Epithelial cell of esophagus (primary cell): ENCODE measurements around the gene DOCK9.
"Not testable (repeated sequence)": the region's sequence is repeated elsewhere in the genome, so short reads cannot be mapped to it uniquely, and the experiment has no call there.

Experiments
- DNase-seq: peaks from one replicate; pipeline ENCODE4 v3.0.0; 2010; ENCODE audit warnings: low read depth
- H3K4me3 ChIP-seq: 2 replicates; pipeline ENCODE4 v1.5.1; 2011; ENCODE audit warnings: mild to moderate bottlenecking, low read length, control low read depth
- CTCF ChIP-seq: IDR thresholded peaks from 2 replicates; pipeline ENCODE4 v1.5.1; 2011; ENCODE audit warnings: low read depth, mild to moderate bottlenecking, low read length, control low read depth, inconsistent platforms; ENCODE audit not compliant: insufficient read depth; ENCODE audit errors: missing control alignments

Gene DOCK9

GRCh38 chr13:98765996-98766519 lies 211.8 kb downstream of the DOCK9 start:
- no peak for TF ChIP-seq CTCF
- no peak overlapping the region for H3K4me3 ChIP-seq
- DNase-seq, result no peak

DNA sequence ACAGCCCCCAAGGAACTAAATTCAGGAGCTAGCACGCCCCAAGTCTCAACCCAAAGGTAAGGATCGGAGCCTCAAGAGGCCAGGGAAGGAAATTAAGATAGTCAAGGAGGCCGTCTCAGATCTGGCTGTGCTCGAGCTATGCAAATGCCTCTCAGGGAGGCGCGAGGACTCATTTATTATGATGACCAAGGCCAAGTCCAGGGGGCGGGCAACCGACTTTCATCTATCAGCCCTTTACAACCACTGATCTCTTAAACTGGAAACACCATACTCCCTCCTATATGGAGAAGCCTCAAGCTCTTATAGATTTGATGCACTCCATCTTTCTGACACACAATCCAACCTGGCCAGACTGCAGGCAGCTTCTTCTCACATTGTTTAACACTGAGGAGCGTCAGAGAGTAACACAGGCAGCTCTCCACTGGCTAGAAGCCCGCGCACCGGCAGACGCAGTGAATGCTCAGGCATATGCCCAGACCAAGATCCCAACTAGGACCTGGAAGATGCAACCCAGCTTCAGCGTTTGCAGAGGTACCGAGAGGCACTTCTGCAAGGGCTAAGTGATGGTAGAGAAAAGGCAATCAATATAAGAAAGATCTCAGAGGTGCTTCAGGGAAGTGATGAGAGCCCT lies 215.8 kb downstream of the DOCK9 start:
- no peak for DNase-seq
- no peak for TF ChIP-seq CTCF
- H3K4me3 ChIP-seq, result peak overlapping the region; percentile 18

GRCh38 chr13:98761126-98761985 lies 216.5 kb downstream of the DOCK9 start:
- H3K4me3 ChIP-seq, result peak overlapping the region; percentile 18
- no peak for TF ChIP-seq CTCF
- peak; percentile 76 for DNase-seq

- H3K4me3 ChIP-seq, result no peak overlapping the region
- no peak for TF ChIP-seq CTCF
- DNase-seq, result no peak
Measured at GRCh38 chr13:98755729-98756128, 222.1 kb downstream of the DOCK9 start.

DNA sequence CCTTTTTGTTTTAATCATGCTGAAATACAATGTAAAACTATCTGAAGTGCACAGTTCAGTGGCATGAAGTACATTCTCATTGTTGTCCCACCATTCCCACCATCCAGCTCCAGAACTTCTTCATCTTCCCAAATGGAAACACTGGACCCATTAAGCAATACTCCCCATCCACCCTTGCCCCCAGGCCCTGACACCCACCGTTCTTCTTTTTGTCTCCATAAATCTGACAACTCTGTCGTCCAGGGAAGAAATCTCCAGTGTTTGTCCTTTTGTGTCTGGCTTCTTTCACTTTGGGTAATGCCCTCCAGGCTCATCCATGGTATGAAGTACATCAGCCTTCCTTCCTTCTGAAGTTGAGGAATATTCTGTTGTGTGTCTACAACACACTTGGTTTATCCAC lies 222.7 kb downstream of the DOCK9 start:
- no peak overlapping the region for H3K4me3 ChIP-seq
- no peak for TF ChIP-seq CTCF
- DNase-seq, result no peak

GRCh38 chr13:98754468-98754867 lies 223.4 kb downstream of the DOCK9 start:
- not testable (repeated sequence) for DNase-seq, H3K4me3 ChIP-seq

DNA sequence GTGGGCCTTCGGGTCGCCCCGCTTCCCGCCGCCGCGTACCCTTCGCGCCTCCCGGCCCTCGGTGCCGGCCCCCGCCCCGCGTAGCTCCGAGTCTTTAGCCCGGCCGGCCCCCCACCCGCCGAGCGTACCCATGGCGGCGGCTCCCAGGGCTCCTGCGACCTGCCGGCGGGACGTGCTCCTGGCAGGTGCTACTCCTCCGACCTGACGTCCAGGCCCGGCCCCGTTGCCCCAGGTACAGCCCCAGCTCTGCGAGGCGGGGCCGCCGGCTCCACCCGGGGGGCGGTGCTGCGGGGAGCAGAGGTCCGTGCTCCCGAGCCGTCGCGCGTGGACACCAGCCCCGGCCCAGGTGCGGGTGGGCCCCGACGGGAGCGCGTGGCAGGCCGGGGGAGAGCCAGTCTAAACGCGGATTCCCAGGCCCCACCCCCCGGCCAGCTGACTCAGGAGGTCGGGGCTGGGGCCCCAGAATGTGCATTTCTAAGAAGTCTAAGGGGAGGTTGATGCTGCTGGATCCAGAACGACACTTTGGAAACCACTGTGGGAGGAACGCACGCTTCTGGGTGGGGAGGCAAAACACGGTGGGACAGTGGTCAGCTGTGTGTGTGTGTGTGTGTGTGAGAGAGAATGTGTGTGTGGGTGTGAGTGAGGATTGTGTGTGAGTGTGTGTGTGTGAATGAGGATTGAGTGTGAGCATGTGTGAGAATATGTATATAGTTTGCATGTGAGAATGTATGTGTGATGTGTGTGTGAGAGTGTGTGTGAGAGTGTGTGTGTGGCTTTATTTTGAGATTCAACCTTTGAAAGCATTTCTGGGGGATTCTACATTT lies 225.2 kb downstream of the DOCK9 start, which contains the start of gene SLC15A1:
Gene SLC15A1 (minus strand): TSS at position 206 of the 824 bp plus-strand sequence. CDS start 74 bp downstream, at position 132.
- no peak for DNase-seq
- TF ChIP-seq CTCF, result no peak
- H3K4me3 ChIP-seq, result no peak within 1 kb of the TSS
